Stimulated activated CD8-positive, alpha-beta memory T cell treated with anti-CD3 and anti-CD28 coated beads, Interleukin-12 subunit alpha, Interleukin-12 subunit beta, amount 100 ng/mL, for 4 hours (primary cell): ENCODE data around the gene SLC2A4RG.

ENCODE experiments used
- DNase-seq: peaks from one replicate; pipeline ENCODE4 v3.0.0-alpha.2; 2020; ENCODE audit warnings: low read depth

SLC2A4RG gene, protein sequence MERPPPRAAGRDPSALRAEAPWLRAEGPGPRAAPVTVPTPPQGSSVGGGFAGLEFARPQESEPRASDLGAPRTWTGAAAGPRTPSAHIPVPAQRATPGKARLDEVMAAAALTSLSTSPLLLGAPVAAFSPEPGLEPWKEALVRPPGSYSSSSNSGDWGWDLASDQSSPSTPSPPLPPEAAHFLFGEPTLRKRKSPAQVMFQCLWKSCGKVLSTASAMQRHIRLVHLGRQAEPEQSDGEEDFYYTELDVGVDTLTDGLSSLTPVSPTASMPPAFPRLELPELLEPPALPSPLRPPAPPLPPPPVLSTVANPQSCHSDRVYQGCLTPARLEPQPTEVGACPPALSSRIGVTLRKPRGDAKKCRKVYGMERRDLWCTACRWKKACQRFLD

DNA sequence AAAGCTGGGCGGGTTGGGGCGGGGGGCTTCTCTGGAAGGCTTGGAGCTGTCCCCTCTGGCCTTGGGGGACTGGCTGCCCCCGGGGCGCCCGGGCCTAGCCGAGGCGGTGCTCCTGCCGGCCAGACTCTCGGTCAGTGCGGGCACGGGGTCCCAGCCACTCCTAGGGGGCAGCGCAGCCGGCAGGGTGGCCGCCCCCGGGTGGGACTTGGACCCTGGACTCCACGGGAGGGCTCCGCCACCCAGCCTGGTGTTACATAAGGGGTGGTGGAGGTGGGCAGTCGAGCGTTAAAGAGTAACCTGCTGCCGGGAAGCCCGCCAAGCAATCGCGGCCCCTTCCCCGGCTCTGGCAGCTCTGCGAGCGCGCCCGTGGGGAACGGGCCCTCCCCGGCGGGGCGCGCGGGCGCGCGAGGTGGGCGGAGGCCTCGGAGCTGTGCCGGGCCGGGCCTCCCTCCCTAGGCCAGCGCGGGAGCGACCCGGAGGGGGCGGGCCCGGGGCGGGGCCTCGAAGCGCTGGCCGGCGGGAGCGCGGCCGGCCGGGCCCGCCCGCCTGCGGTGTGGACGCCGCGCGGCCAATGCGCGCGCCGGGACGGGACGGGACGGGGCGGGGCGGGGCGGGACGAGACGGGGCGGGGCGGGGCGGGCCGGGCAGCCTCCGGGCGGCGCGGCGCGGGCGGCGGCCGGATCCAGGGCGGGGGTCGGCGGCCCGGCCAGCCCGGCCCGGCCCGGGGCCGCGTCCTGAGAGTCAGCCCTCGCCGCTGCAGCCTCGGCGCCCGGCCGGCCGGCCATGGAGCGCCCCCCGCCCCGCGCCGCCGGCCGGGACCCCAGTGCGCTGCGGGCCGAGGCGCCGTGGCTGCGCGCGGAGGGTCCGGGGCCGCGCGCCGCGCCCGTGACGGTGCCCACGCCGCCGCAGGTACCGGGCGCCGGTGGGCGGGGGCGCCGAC, at the start of gene SLC2A4RG:
SLC2A4RG (plus strand) TSS at position 647 of the 940 bp plus-strand sequence; CDS start at position 784, 137 bp downstream.
- peak; percentile 53 for DNase-seq

DNA sequence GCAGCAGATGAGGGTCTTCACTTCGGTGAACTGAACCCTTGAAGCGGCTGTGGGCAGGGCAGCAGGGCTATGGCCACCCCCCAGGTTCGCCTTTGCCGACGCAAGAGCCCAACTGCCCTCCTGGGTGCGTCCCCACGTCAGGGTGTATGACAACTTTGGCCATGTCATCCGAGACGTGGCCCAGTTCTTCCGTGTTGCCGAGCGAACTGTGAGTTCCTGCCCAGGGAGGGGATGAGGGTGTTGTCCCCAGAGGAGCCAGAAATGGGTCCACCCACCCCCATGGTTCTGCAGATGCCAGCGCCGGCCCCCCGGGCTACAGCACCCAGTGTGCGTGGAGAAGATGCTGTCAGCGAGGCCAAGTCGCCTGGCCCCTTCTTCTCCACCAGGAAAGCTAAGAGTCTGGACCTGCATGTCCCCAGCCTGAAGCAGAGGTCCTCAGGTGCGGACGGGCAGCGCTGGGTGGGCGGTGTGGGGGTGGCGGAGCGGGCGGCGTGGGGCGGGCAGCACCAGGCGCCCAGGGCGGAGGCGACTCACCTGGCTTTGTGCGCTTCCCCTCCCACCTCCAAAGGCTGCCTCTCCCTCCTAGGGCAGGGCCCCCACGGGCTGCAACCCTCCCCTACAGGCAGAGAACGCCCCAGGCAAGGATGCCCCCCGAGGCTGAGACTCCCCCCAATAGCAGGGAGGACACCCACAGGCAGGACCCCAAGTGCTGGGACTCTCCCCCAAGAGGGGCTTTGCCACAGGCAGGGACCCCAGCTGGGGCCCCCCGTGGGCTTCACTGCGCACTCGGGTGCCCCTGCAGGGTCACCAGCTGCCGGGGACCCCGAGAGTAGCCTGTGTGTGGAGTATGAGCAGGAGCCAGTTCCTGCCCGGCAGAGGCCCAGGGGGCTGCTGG, 49.3 kb upstream of the SLC2A4RG start:
- DNase-seq, result no peak

DNA sequence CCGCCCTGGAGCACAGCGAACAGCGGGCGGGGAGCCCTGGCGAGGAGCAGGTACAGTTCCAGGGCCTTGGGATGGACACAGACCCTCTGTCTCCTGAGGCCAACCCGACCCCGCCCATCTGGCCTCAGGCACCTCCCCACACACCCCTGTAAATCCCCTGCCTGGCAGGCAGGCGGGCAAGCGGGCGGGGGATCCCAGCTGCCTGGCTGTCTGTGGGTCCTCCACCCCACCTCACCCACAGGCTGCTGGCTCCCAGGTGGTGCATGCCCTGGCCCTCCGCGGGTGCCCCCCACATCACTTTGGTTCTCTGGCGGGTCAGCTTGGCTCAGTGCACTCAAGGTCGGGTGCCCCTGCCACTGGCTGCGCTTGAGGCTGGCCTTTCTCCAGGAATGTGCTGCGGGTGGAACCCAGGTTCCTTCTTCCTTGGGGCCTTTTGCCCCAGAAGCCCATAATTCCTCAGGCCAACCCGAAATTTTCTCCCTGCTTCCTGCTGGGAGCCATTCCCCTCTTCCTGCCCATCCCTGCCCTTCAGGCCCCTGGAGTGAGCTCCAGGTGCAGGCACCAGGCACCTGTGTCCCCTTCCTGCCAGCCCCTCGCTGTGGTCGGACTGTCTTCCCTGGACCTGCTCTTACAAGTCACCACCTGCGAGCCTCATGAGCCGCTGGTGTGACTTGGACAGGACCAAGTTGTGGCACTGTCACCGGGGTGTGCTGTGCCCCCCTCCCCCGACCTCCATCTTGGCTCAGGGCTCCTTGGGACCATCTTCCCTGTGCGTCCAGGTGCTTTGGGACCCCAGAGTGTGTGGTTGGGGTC, 48.5 kb upstream of the SLC2A4RG start:
- DNase-seq, result no peak

DNA sequence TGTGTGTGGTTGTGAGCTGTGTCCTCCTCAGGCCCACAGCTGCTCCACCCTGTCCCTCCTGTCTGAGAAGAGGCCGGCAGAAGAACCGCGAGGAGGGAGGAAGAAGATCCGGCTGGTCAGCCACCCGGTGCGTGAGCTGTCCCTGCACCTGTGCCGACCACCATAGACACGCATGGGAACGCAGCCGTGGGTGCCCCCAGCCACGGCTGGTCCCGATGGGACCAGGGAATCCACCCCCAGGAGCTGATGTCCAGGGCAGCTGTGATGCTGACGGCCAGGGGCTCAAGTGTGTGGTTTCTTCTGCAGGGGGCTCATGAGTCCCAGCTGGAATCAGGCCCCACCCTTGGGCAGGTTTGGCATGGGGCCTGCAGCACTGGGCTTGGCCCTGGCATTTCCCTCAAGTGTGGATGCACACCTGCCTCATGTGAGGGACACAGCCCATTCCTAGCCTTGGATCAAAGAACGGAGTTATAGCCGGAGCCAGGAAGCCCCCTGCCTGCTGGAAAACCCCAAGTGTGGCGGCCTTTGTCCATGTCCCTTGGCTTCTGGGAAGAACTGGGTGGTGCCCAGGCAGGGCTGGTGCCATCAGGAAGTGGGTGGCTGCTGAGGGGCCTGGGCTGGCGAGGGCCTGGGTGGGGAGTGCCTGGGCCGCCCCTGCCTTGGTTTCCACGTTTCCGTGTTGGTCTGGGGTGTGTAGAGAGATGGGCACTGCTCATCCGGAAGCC, 47.7 kb upstream of the SLC2A4RG start:
- no peak for DNase-seq

DNA sequence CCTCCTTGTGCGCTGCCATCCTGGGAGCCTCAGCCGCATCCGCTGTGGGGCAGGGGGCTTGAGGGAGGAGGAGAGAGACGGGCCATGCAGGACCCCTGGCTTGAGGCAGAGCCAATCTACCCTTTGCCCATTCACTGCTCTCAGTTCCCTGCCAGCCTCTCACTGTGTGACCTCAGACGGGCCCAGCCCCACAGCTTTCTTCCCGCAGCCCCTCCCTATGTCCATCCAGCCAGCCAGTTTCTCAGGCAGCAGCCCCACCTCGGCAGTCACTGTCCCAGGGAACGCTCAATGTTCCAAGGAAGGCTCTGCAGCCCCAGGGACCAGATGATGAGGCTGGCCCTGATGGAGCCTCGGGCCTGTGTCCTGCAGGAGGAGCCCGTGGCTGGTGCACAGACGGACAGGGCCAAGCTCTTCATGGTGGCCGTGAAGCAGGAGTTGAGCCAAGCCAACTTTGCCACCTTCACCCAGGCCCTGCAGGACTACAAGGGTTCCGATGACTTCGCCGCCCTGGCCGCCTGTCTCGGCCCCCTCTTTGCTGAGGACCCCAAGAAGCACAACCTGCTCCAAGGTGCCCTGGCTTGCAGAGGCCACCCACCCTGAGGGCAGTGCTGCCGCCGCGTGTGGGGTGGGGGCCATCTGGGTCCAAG, 47.0 kb upstream of the SLC2A4RG start:
- DNase-seq, result no peak

DNA sequence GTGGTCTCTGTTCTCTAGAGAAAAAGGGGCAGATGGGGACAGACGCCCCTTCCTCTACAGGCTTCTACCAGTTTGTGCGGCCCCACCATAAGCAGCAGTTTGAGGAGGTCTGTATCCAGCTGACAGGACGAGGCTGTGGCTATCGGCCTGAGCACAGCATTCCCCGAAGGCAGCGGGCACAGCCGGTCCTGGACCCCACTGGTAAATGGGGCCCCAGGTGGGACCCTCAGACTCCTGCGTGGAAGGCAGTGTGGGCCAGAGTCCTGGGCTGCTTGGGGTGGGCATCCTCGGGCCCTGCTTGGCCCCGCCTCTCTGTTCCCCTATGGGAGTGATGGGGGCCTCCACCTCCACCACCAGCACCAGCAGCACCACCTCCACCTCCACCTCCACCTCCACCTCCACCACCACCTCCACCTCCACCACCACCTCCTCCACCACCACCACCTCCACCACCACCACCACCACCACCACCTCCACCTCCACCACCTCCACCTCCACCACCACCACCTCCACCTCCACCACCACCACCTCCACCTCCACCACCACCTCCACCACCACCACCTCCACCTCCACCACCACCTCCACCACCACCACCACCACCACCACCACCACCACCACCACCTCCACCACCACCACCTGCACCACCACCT, 46.4 kb upstream of the SLC2A4RG start:
- no peak for DNase-seq

DNA sequence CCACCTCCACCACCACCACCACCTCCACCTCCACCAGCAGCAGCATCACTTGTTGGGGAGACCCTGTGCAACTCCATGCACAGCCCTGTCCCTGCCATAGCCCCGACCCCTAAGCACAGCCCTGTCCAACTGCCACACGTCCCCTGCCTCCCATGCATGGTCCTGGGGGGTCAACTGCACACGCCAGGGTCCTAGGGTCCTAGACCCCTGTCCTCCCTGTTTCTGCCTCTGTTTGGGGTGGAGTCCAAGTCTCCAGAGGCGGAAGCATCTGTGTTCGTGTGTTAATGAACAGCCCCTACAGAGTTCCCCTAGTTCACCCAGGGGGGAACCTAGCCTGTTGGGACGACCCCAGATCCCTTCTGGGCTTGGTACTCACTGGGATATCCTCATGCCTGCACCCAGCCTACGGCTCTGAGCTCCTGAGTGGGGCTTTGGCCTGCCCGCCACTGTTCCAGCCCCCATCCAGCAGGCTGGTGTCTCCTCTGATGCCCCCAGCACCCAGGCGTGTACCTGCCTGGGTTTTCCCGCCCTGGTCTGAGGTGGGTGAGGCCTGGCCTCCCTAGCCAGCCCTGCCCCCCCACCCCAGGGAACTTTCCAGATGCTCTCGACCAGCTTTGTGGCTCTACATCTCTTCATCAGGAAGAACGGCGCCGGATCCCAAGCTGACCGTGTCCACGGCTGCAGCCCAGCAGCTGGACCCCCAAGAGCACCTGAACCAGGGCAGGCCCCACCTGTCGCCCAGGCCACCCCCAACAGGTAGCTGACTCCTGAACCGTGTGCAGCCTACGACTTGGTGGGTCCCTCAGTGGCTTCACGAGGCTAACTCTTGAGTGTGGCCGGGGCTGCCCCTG, 45.6 kb upstream of the SLC2A4RG start:
- DNase-seq, result no peak

DNA sequence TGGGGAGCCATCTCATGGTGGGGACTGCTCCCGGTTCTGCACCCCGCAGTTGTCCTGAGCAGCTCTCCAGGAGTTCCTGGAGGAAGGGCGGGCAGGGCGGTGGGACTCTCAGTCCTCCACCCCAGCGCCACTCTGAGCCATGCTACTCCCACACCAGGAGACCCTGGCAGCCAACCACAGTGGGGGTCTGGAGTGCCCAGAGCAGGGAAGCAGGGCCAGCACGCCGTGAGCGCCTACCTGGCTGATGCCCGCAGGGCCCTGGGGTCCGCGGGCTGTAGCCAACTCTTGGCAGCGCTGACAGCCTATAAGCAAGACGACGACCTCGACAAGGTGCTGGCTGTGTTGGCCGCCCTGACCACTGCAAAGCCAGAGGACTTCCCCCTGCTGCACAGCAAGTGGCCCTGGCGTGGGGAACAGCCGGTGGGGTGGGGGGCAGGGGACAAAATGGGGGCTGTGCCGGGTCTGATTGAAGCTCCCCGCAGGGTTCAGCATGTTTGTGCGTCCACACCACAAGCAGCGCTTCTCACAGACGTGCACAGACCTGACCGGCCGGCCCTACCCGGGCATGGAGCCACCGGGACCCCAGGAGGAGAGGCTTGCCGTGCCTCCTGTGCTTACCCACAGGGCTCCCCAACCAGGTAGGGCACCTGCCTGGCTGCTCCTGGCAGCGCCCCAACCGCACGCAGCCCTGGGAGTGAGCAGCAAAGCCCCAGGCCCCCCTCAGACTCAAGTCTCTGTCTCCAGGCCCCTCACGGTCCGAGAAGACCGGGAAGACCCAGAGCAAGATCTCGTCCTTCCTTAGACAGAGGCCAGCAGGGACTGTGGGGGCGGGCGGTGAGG, 44.8 kb upstream of the SLC2A4RG start:
- DNase-seq, result no peak

DNA sequence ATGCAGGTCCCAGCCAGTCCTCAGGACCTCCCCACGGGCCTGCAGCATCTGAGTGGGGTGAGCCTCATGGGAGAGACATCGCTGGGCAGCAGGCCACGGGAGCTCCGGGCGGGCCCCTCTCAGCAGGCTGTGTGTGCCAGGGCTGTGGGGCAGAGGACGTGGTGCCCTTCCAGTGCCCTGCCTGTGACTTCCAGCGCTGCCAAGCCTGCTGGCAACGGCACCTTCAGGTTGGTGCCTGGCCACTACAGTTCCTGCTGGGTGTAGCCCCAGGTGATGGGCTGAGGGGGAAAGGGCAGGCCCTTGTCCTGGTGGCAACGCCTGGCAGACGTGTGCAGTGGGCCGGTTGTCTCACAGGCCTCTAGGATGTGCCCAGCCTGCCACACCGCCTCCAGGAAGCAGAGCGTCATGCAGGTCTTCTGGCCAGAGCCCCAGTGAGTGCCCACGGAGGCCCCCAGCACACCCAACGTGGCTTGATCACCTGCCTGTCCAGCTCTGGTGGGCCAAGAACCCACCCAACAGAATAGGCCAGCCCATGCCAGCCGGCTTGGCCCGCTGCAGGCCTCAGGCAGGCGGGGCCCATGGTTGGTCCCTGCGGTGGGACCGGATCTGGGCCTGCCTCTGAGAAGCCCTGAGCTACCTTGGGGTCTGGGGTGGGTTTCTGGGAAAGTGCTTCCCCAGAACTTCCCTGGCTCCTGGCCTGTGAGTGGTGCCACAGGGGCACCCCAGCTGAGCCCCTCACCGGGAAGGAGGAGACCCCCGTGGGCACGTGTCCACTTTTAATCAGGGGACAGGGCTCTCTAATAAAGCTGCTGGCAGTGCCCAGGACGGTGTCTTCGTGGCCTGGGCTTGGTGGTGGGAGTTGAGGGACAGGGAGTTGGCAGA, 43.9 kb upstream of the SLC2A4RG start:
- no peak for DNase-seq

DNA sequence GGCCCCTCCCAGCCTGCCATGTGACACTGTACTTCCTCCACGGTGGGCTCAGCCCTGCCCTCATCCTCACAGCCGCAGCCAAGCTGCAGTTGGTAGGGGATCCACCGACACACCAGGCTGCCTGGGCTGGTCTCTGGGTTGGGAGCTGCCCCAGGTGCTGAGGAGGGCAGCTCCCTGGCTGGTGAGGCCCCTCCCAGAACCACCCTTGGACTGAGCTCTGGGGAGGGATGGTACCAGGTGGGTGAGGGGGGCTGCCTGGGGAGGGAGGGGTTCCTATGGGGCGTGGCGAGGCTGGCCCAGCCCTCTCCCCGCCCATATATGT, 43.3 kb upstream of the SLC2A4RG start:
- no peak for DNase-seq

DNA sequence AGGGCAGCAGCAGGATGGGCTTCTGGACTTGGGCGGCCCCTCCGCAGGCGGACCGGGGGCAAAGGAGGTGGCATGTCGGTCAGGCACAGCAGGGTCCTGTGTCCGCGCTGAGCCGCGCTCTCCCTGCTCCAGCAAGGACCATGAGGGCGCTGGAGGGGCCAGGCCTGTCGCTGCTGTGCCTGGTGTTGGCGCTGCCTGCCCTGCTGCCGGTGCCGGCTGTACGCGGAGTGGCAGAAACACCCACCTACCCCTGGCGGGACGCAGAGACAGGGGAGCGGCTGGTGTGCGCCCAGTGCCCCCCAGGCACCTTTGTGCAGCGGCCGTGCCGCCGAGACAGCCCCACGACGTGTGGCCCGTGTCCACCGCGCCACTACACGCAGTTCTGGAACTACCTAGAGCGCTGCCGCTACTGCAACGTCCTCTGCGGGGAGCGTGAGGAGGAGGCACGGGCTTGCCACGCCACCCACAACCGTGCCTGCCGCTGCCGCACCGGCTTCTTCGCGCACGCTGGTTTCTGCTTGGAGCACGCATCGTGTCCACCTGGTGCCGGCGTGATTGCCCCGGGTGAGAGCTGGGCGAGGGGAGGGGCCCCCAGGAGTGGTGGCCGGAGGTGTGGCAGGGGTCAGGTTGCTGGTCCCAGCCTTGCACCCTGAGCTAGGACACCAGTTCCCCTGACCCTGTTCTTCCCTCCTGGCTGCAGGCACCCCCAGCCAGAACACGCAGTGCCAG, 42.8 kb upstream of the SLC2A4RG start, which contains the start of gene TNFRSF6B:
TNFRSF6B (plus strand) TSS at position 25 of the 729 bp plus-strand sequence; CDS start at position 141, 116 bp downstream.
- no peak for DNase-seq

DNA sequence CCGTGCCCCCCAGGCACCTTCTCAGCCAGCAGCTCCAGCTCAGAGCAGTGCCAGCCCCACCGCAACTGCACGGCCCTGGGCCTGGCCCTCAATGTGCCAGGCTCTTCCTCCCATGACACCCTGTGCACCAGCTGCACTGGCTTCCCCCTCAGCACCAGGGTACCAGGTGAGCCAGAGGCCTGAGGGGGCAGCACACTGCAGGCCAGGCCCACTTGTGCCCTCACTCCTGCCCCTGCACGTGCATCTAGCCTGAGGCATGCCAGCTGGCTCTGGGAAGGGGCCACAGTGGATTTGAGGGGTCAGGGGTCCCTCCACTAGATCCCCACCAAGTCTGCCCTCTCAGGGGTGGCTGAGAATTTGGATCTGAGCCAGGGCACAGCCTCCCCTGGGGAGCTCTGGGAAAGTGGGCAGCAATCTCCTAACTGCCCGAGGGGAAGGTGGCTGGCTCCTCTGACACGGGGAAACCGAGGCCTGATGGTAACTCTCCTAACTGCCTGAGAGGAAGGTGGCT, 42.2 kb upstream of the SLC2A4RG start:
- DNase-seq, result no peak

DNA sequence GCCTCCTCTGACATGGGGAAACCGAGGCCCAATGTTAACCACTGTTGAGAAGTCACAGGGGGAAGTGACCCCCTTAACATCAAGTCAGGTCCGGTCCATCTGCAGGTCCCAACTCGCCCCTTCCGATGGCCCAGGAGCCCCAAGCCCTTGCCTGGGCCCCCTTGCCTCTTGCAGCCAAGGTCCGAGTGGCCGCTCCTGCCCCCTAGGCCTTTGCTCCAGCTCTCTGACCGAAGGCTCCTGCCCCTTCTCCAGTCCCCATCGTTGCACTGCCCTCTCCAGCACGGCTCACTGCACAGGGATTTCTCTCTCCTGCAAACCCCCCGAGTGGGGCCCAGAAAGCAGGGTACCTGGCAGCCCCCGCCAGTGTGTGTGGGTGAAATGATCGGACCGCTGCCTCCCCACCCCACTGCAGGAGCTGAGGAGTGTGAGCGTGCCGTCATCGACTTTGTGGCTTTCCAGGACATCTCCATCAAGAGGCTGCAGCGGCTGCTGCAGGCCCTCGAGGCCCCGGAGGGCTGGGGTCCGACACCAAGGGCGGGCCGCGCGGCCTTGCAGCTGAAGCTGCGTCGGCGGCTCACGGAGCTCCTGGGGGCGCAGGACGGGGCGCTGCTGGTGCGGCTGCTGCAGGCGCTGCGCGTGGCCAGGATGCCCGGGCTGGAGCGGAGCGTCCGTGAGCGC, 41.6 kb upstream of the SLC2A4RG start:
- DNase-seq, result no peak

DNA sequence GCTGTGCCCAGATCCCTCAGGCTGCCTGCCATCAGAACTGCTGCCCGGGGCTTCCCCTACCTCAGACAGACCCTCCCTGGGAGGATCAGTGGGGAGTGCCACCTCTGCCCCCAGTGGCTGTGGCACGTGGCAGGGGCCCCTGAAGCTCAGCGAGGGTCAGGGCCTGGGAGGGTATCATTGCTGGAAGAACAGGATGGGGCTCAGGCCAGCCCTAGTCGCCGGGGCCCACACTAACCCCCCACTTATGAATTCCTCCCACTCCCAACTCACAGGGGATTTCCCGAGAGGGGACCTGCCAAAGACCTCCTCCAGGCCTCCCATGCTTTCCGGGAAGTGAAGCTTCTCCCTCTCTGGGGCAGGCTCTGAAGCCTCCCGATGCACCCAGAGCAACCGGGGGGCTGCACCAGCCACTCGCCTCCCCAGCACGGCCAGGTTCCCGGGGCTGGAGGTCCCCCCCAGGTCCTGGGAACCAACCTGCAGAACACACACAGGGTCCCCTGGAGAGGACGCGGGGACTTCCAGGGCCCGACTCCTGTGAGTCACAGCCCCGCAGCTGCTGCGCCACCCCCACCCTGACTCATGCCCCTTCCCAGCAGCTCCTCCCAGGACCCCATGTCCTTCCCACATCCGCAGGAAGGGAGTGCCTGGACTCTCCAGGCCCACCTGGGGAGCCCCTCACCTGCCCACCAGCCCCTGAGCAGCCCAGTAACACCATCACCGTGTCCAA, 40.7 kb upstream of the SLC2A4RG start:
- no peak for DNase-seq
